ENCODE results near the gene WEE2.

DNA sequence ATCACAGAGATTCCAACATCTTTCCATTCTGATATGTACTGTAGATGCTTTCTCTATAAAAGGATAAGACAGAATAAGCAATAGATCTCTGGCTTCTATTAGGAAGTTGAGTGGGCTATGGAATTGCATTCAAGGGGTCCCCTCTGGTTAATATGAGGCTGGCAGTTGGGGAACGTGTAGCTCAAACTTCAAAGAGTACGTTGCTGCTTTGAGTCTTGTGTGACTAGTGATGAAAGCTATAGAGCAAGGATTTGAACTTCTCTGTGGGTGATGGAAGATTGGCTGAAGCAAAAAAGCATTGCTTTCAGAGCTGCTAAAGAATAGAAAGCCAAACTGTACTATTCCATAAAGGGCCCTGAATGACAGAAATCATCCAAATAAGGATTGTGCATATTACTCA lies 6.4 kb downstream of the WEE2 start:
- TF ChIP-seq, protein P1, sequence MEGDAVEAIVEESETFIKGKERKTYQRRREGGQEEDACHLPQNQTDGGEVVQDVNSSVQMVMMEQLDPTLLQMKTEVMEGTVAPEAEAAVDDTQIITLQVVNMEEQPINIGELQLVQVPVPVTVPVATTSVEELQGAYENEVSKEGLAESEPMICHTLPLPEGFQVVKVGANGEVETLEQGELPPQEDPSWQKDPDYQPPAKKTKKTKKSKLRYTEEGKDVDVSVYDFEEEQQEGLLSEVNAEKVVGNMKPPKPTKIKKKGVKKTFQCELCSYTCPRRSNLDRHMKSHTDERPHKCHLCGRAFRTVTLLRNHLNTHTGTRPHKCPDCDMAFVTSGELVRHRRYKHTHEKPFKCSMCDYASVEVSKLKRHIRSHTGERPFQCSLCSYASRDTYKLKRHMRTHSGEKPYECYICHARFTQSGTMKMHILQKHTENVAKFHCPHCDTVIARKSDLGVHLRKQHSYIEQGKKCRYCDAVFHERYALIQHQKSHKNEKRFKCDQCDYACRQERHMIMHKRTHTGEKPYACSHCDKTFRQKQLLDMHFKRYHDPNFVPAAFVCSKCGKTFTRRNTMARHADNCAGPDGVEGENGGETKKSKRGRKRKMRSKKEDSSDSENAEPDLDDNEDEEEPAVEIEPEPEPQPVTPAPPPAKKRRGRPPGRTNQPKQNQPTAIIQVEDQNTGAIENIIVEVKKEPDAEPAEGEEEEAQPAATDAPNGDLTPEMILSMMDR (IDR thresholded peaks at IDR 0.05; ENCODE audit: low read length), result no peak
- no peak for TF ChIP-seq EZH2 (IDR thresholded peaks at IDR 0.05; ENCODE audit: borderline replicate concordance, low read length)

Data from OCI-LY1 (cell line).